GM20000 (cell line): Measurements from ENCODE around the gene CLOCK.

Experiments
- DNase-seq: peaks from one replicate; pipeline ENCODE4 v3.0.0; 2012; ENCODE audit warnings: low spot score
- CTCF ChIP-seq: IDR thresholded peaks from 2 replicates; pipeline ENCODE4 v1.5.1; 2012; ENCODE audit warnings: mild to moderate bottlenecking, control low read depth; ENCODE audit errors: extremely low read depth, missing control alignments

CLOCK gene

GRCh38 chr4:55406545-55406944 is 140.2 kb downstream of the CLOCK start:
- DNase-seq, result no peak

GRCh38 chr4:55405073-55405472 is 141.6 kb downstream of the CLOCK start:
- no peak for DNase-seq
- TF ChIP-seq CTCF, result no peak

More at GRCh38 chr4:55406545-55406944, 140.2 kb downstream of the CLOCK start:
- no peak for TF ChIP-seq CTCF

GRCh38 chr4:55399581-55399980 is 147.1 kb downstream of the CLOCK start:
- no peak for TF ChIP-seq CTCF
- DNase-seq, result no peak

- no peak for TF ChIP-seq CTCF
- DNase-seq, result no peak
Measured at GRCh38 chr4:55398966-55399365, 147.7 kb downstream of the CLOCK start.

GRCh38 chr4:55398461-55398860 is 148.2 kb downstream of the CLOCK start:
- no peak for TF ChIP-seq CTCF
- DNase-seq, result no peak

GRCh38 chr4:55397520-55398321 is 149.0 kb downstream of the CLOCK start:
- DNase-seq, result no peak
- no peak for TF ChIP-seq CTCF

GRCh38 chr4:55397126-55397436 is 149.6 kb downstream of the CLOCK start:
- no peak for TF ChIP-seq CTCF
- no peak for DNase-seq
